OCI-LY3 (cell line): Measurements from ENCODE around the gene OR7A17.

Source experiments
- CTCF ChIP-seq: fragments of 200-600, 300-600 bp; sonication (generic); IDR thresholded peaks from 2 replicates; pipeline ENCODE4 v1.5.1; 2014; ENCODE audit warnings: antibody characterized with exemption, low read length, low read depth
- EZH2phosphoT487 ChIP-seq: fragments of 200-600 bp; shearing (Covaris generic); IDR thresholded peaks from 2 replicates; pipeline ENCODE4 v1.6.1; 2018; ENCODE audit warnings: antibody characterized with exemption, mixed run types, low read depth

- TF ChIP-seq CTCF (no peak), EZH2phosphoT487 (no peak)
Observed at GRCh38 chr19:14837391-14837790, 48.5 kb downstream of the OR7A17 start.
